GM12878 (cell line): ENCODE data around the gene ADAMTS1. TPM values are rescaled to one million over a fixed set of nuclear protein-coding genes. Genes with fewer than 3 reads are reported as not detected.

Source experiments
- ATAC-seq: fragments of 200-7000 bp; cut with Tn5 transposase; 3 replicates; pipeline ENCODE4 v1.9.1; 2020; ENCODE audit warnings: mild to moderate bottlenecking, moderate library complexity
- BruUV-seq: library from RNA; stranded (reverse); fragments of 400-500 nt; replicated peaks from 2 replicates; lab custom pipeline; 2021; lab: Mats Ljungman, UMichigan
- CTCF ChIA-PET: fragments of 300-600 bp; sonication (Branson Sonifier 250); formaldehyde crosslinking; extraction: SDS; loops from one replicate; lab custom pipeline; 2021; ENCODE audit warnings: inconsistent platforms; lab: Yijun Ruan, JAX
- POLR2A ChIA-PET: fragments of 350-600 bp; formaldehyde crosslinking; extraction: SDS; loops from one replicate; lab custom pipeline; 2021; ENCODE audit warnings: inconsistent platforms; lab: Charles Lee
- RAD21 ChIA-PET: fragments of 300-600 bp; sonication (Branson Sonifier 250); formaldehyde crosslinking; loops from one replicate; lab custom pipeline; 2023; ENCODE audit warnings: antibody characterized with exemption; ENCODE audit not compliant: unreplicated experiment; lab: Charles Lee
- SMC1A ChIA-PET: fragments of 300-600 bp; sonication (Branson Sonifier 250); formaldehyde crosslinking; loops from one replicate; lab custom pipeline; 2023; ENCODE audit not compliant: unreplicated experiment, uncharacterized antibody; lab: Charles Lee
- DNase-seq: peaks from one replicate; pipeline ENCODE4 v3.0.0-alpha.2; 2011; ENCODE audit warnings: low read depth, low spot score
- FAIRE-seq: peaks from 3 replicates; lab custom pipeline; 2011; peaks lifted over from hg19 to GRCh38; lab: Jason Lieb, UNC
- H2AFZ ChIP-seq: 2 replicates; pipeline ENCODE4 v1.6.0; 2011; ENCODE audit warnings: low read depth, low read length, control low read depth; ENCODE audit not compliant: control insufficient read depth
- H3K27ac ChIP-seq: 2 replicates; pipeline ENCODE4 v1.5.1; 2011; ENCODE audit warnings: control low read depth; ENCODE audit not compliant: control insufficient read depth, insufficient read depth
- H3K27me3 ChIP-seq, 2 experiments: replicated peaks in 1 of 2; 2 replicates each; pipeline versions ENCODE4 v1.6.0 to v1.6.1; 2011; ENCODE audit warnings: low read length in 1 of 2; ENCODE audit not compliant: control insufficient read depth in 2 of 2, insufficient read depth in 2 of 2
- H3K36me3 ChIP-seq, 2 experiments: 2 replicates each; pipeline ENCODE4 v1.5.1; 2011; ENCODE audit warnings: low read length in 1 of 2; ENCODE audit not compliant: control insufficient read depth in 2 of 2, insufficient read depth in 2 of 2
- H3K4me1 ChIP-seq: 2 replicates; pipeline ENCODE4 v1.6.1; 2011; ENCODE audit warnings: mild to moderate bottlenecking, low read length, moderate library complexity, mixed read lengths; ENCODE audit not compliant: control insufficient read depth, insufficient read depth
- H3K4me2 ChIP-seq: 2 replicates; pipeline ENCODE4 v1.6.0; 2011; ENCODE audit warnings: control low read depth; ENCODE audit not compliant: control insufficient read depth, insufficient read depth
- H3K4me3 ChIP-seq: fragments of 200-600 bp; sonication (generic); 2 replicates; pipeline ENCODE4 v1.5.1; 2016
- H3K79me2 ChIP-seq: 2 replicates; pipeline ENCODE4 v1.6.0; 2011; ENCODE audit warnings: low read length; ENCODE audit not compliant: control insufficient read depth, insufficient read depth
- H3K9ac ChIP-seq: 2 replicates; pipeline ENCODE4 v1.8.0; 2011; ENCODE audit warnings: low read length, control low read depth, mixed read lengths; ENCODE audit not compliant: control insufficient read depth, insufficient read depth
- H3K9me3 ChIP-seq: replicated peaks from 3 replicates; pipeline ENCODE4 v1.5.1; 2011; ENCODE audit warnings: mild to moderate bottlenecking, low read length; ENCODE audit not compliant: control insufficient read depth, insufficient read depth
- H4K20me1 ChIP-seq: 2 replicates; pipeline ENCODE4 v1.6.0; 2011; ENCODE audit not compliant: control insufficient read depth, insufficient read depth
- BACH1 ChIP-seq: fragments of 450-650 bp; IDR thresholded peaks from 2 replicates; pipeline ENCODE4 v1.6.1; 2017; ENCODE audit warnings: mild to moderate bottlenecking, borderline replicate concordance
- HCFC1 ChIP-seq: fragments of 150-350 bp; IDR thresholded peaks from 2 replicates; pipeline ENCODE4 v1.6.1; 2014; ENCODE audit warnings: low read length
- WGBS: methylation state at CpG from one replicate; pipeline ENCODE4 v1.1.6; 2016; ENCODE audit warnings: low lambda C conversion rate; ENCODE audit not compliant: insufficient replicate concordance, insufficient coverage; ENCODE audit errors: missing lambda C conversion rate; 5-methylcytosine and 5-hydroxymethylcytosine counted together
- in situ Hi-C: fragments of 300-500 bp; cut with MboI; formaldehyde crosslinking; loops from 9 replicates; pipeline ENCODE4 v1.14.3; 2018; ENCODE audit warnings: mixed read lengths
- intact Hi-C: fragments of 100-400 bp; cut with micrococcal nuclease; formaldehyde crosslinking; loops from one replicate; pipeline ENCODE4 v1.14.2; 2022; ENCODE audit not compliant: unreplicated experiment
- polyA plus RNA-seq, 11 experiments: library from polyadenylated mRNA; depleted of rRNA in 4 of 11; unstranded in 6 of 11; stranded (reverse) in 5 of 11; fragments of >200 nt; fragmentation: Nextera tagmentation in 4 of 11; fragmentation: Illumina TruSeq in 1 of 11; extraction: Ambion mirVana in 4 of 11; extraction: Trizol in 1 of 11; gene quantifications; 1 replicate in 1 of 11; 2 replicates in 10 of 11; pipeline versions ENCODE4 v1.2.1 to v1.2.3, GENCODE V29; 2011 to 2016; ENCODE audit warnings: inconsistent platforms in 2 of 11, missing spikeins in 2 of 11, low read depth in 1 of 11
- total RNA-seq, 4 experiments: library from RNA; depleted of rRNA in 3 of 4; stranded (reverse); fragments of >200 nt in 3 of 4; fragmentation: Illumina TruSeq in 1 of 4; extraction: Trizol in 1 of 4; gene quantifications; 2 replicates each; pipeline versions ENCODE4 v1.2.1 to v1.2.3, GENCODE V29; 2013 to 2021
- TF ChIP-seq, protein P1 (sequence below): IDR thresholded peaks from 2 replicates; pipeline ENCODE4 v1.6.1; 2012; ENCODE audit warnings: low read depth, low read length, improper control_type of control experiment
- TF ChIP-seq, protein P2 (sequence below): fragments of 150-350 bp; IDR thresholded peaks from 2 replicates; pipeline ENCODE4 v1.6.1; 2016; ENCODE audit warnings: low read depth, low read length

The ADAMTS1 gene
- total and polyA plus RNA-seq, 10 of the 15 experiments (the other 5 are each of a cell fraction or from before 2014, with no cell fraction given), result 0.06 to 0.21 (median 0.08) TPM; not detected in 6

DNA sequence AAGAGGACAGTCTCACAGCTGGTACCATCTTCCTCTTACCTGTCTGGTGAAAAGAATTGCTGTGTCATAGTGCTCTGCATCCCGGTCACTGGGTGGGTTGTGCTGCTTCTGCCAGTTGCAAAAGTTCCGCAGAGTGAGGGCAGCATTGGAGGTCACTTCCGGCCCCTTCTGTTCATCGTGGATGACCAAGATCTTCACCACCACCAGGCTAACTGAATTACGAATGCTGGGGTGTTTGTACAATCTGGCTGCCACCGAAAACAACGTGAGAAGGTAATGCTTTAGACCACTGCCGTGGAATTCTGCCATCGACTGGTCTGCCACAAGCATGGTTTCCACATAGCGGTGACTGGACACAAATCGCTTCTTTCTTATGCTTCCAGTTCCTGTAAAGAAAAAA, 2.9 kb downstream of the ADAMTS1 start:
- no TSS peak for BruUV-seq
- POLR2A ChIA-PET, result no interaction called here
- H3K79me2 ChIP-seq, result no peaks in the 10 kb centered on the region
- DNase-seq (no peak), FAIRE-seq (no peak), ATAC-seq (no peak)
- in situ Hi-C loops, result loop anchor here (5.0 kb wide), 1 partner anchor 1905 kb away; no protein-coding TSS in a partner anchor
- TF ChIP-seq HCFC1 (no peak), BACH1 (no peak)
- TF ChIP-seq, protein P1, sequence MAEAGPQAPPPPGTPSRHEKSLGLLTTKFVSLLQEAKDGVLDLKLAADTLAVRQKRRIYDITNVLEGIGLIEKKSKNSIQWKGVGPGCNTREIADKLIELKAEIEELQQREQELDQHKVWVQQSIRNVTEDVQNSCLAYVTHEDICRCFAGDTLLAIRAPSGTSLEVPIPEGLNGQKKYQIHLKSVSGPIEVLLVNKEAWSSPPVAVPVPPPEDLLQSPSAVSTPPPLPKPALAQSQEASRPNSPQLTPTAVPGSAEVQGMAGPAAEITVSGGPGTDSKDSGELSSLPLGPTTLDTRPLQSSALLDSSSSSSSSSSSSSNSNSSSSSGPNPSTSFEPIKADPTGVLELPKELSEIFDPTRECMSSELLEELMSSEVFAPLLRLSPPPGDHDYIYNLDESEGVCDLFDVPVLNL, result no peak
- TF ChIP-seq, protein P2, sequence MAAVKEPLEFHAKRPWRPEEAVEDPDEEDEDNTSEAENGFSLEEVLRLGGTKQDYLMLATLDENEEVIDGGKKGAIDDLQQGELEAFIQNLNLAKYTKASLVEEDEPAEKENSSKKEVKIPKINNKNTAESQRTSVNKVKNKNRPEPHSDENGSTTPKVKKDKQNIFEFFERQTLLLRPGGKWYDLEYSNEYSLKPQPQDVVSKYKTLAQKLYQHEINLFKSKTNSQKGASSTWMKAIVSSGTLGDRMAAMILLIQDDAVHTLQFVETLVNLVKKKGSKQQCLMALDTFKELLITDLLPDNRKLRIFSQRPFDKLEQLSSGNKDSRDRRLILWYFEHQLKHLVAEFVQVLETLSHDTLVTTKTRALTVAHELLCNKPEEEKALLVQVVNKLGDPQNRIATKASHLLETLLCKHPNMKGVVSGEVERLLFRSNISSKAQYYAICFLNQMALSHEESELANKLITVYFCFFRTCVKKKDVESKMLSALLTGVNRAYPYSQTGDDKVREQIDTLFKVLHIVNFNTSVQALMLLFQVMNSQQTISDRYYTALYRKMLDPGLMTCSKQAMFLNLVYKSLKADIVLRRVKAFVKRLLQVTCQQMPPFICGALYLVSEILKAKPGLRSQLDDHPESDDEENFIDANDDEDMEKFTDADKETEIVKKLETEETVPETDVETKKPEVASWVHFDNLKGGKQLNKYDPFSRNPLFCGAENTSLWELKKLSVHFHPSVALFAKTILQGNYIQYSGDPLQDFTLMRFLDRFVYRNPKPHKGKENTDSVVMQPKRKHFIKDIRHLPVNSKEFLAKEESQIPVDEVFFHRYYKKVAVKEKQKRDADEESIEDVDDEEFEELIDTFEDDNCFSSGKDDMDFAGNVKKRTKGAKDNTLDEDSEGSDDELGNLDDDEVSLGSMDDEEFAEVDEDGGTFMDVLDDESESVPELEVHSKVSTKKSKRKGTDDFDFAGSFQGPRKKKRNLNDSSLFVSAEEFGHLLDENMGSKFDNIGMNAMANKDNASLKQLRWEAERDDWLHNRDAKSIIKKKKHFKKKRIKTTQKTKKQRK, result no peak
- H3K27ac ChIP-seq, result no peak overlapping the region
- H3K36me3 ChIP-seq, result no peaks in the 10 kb centered on the region
- no peak overlapping the region for H2AFZ ChIP-seq
- H3K4me1 ChIP-seq, result no peaks in the 10 kb centered on the region
- RAD21 ChIA-PET, result no interaction called here
- 32% methylated on average over 11 of the region's 11 CpGs for WGBS
- CTCF ChIA-PET, result no interaction called here
- SMC1A ChIA-PET, result no interaction called here
- H3K4me2 ChIP-seq, result no peak overlapping the region
- no peaks in the 10 kb centered on the region for H4K20me1 ChIP-seq
- no peaks in the 10 kb centered on the region for H3K27me3 ChIP-seq
- no peak overlapping the region for H3K9ac ChIP-seq
- H3K9me3 ChIP-seq, result peaks cover 3% of the 10 kb centered on the region; the same call in 1 of the 3 replicates
- intact Hi-C loops, result loop anchor here (10.0 kb wide), 1 partner anchor 1673 kb away; no protein-coding TSS in a partner anchor
- no peak overlapping the region for H3K4me3 ChIP-seq
